HG03175 (cell line): ENCODE data around the gene THSD7A.
A peak's percentile ranks its signal among the peaks of the same experiment; 100 is the strongest.

Source experiments
- ATAC-seq: cut with Tn5 transposase; IDR thresholded peaks from one replicate; pipeline ENCODE4 v1.9.1; 2021; ENCODE audit warnings: mild to moderate bottlenecking, moderate library complexity; ENCODE audit not compliant: unreplicated experiment

THSD7A gene

DNA sequence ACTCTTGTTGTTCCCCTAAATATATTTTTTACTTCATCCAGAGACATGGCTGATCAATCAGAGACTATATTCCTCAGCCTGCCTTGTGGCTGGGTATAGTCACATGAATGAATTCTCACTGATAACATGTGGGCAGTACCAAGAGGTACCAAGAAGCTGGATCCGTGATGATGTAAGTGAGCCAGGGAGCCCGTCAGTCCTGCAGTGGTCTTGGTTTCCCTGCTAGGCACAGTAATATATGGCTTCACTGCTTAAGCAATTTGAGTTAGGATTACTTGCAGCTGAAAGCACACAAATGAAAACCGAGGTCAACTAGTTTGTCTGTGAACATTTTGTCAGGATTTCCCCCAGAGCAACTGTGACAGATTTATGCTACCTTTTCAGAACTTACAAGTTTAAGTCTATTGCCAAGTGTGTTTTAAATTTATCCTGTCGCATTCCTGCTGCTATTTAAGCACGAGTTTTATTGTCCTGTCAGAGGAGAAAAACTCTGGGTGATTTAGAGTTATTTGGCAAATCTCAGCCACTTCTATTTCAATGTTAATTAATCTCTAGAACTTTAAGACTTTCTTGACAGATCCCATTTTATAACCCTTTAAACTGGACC, 476.5 kb downstream of the THSD7A start:
- no peak for ATAC-seq

DNA sequence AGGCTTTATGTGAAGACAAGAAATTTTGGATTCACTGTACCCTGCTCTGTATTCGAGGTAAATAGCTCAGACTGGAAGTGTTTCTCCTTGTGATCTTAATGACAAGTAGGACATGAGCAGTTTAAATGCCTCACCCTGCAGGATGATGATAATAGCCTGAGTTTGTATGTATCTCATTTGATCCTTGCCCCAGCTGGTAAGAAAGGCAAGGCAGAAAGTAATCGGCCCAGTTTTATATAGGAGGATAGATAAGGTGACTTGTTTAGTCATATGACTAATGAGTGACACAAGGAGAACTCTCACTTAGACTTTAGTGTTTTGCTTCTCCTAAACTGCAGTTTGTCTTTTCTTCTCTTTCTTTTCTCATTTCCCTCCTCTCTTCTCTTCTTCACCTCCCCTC, 485.7 kb downstream of the THSD7A start:
- ATAC-seq: no peak

DNA sequence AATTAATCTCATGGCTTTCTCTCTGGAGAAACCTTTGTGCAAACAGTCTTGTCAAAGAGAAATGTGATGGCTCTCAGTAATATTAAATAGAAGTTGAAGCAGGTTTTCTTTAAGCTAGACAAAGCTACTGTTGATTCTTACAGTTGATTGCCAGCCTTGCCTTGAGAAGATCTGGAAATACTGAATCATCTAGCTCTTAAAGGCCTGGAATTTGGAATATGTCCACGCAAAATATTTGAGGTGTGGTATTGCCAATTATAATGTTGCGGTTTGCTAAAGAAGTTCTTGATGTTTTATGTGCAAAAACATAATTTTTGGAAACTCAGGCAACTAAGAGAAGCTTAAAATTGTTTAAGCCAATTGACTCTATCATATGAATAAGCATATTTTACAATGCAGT, 486.4 kb downstream of the THSD7A start:
- no peak for ATAC-seq

DNA sequence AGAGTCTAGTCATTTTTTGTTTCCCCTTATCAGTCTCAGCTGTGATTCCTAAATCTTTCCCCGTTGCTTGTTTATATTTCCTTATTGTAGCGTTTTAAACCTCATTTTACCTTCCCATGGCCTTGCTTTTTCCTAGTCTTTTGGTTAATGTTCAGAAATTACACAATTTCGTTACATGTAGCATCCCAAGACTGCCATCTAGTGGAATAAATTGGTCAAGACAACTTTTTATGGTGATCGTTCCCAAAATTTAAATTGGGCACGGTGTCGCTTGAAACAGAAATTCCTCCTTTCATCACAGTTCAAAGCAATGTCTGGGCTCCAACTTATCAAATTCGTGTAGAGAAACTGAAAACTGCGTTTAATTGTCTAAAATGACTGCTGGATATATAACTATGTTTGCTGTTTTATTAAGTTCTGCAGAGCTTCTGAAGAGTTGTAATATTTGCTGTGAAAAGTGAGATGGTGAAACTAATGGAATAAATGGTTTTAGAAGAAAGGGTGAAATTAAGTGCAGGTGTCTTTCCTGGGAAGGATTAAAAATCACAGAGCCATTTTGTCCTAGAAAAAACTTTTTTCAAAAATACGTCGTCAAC, 488.1 kb downstream of the THSD7A start:
- no peak for ATAC-seq

DNA sequence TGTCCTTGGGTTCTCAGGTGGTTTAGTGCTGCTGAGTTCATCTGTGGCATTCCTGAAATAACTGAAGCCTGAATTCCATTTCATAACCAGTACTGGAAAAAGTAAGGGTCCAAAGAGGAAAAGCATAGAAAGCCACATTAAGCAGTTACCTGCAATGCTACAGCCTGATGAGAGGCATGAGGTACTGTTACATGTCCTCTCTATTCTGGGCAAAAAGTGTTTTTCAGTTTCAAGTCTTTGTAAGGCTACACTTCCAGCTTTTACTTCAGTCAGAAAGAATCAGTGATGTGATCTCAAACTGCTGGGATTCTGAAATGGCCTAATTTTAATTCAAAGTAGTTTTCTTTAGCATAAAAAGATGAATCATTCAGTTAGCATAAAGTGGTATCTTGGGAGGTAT, 488.9 kb downstream of the THSD7A start:
- ATAC-seq: no peak

DNA sequence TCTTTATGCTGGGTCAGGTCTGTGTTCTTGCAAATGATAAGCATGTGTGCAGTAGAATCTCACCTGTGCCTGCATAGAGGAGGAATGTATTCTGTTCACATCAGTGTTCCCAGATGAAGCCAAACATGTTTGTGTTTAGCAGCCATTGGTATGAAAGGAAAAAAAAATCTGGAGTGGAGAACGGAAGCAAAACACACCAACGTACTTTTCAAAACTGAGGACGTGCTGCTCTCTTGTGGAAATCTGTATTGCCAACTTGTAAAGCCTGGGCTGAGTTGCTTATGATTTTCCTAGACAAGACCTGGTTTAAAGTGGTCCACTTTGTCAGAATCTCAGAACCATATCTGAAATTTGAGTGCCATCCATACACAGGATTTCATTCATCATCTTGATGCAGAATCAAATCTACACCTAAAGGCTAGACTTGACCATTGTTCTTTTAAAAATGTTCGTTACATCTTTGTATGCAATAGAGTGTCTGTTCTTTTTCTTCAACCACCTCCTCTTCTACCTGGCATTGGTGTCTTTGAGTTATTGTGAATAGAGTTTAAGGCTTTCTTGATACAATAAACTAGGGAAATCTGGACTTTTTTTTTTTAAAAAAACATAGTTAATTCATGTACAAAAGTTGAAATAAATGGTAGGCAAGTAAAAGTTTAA, 490.6 kb downstream of the THSD7A start:
- no peak for ATAC-seq

DNA sequence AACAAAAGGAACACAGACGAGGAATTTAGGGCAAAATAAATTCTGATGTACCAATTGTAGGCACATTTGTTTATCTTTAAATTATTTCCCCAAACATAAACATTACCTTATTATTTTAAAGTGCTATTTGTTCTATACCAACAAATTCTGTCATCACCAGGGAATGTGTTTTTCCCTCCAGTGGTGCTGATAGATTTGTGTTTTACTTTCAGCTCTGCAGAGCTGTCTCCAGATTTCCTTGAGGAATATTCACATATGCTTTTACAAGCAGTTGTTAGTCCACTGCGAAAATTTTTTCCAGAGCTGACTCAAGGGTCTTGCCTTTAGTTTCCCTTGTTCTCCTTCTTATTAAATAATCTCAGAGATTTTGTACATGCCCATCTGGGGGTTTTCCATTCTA, 495.6 kb downstream of the THSD7A start:
- ATAC-seq: no peak

DNA sequence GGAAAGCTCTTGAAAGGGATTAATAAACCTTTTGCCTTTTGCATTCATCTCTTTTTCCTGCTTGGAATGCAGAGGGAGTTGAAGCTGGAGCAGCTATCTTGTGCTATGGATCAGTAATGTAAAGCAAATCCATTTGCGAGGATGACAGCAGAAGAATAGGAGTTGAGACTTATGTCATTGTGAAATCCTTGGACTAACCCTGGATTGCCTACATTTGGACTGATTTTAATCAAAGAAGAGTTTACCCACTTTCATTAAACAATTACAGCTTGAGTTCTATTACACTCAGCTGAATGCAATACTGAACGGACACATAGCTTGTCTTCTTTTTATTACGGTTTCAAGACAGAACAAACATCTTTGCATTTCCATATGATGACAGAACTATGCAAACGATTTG, 496.1 kb downstream of the THSD7A start:
- ATAC-seq: no peak

DNA sequence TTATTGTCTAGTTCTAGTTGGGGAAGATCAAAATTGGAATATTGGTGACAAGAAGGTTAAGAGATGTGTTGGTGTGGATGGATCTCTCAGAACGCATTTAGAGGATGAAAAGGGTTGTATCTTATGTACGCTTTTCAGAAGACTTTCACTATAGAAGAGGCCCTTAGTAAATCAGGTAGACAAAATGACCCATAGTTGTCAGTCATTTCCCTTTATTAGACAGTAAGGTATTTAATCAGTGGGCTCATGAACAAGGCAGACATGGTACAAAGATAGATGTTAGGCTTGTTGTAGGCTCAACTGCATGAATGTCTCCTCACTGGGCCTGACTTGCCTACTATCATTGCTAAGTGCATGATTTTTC, 499.2 kb downstream of the THSD7A start:
- peak; percentile 30 for ATAC-seq

DNA sequence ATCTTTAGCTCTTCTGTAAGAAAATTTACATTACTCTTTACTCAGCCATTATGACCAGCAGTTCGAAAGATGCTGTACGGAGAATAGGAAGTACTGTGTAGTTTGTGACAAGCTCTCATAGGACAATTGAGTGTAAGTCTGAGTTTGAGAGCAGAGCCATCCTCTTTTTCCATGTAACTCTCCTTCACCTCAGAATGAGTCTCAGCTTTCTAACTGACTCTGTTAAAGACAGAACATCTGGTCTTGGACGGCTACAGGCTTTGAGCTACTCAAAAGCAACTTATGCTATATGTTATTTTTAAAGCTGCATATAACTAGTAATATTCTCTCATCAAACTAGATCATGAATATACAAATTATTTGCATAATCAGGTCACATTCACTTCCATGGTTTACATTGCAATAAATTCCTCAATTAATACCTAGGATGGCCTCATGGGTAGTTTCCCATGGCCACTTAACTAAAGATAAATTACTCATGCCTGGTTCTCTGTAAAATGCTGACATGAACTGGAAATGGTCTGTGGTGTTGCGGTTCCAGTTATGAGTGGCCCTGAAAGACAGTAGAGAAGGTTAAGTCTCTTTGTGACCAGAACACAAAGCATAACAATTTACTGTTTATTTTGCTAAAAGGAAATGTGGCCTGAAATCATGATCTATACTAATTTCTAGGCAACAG, 499.7 kb downstream of the THSD7A start:
- ATAC-seq: peak; percentile 62

DNA sequence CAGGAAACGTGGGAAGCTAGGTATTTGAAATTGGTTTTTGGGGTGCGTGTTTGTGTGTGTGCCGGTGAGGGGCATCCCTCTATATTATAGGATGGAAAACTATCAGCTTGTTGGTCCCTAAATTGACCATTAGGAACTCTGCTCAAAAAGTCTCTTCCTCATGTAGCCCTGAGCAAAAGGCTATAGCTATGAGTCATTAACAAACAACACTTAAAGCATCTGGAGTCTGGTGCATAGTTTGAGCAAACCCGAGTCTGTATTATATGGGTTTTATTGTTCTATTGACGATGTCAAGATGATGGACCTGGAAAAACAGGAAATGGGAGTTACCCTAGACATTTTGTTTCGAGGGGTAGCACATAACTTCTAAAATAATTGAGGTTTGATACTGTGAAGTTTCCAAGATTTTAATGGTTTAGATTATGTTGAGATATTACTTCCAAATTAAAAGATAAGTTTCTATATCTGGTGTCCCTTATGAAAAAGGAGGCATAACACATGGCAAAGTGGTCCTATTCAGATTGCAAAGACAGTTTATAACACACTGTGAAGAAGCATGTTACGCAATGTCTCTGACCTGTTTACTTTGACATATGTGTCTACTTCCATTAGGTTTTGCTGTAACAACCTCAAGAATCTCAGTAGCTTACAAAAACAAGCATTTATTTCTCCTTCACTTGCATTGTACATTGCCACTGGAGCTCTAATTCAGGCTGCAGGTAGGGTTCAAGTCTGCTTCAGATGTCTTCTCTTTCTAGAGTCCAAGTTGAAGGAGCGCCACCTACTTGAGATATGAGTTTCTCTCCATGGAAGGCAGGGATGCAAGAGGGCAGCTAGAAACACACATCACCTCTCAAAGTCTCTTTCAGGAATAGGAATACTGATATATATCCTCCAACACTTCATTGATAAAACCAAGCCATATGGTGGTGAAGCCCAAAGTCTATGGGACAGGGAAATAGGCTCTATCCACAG, 500.6 kb downstream of the THSD7A start:
- no peak for ATAC-seq

DNA sequence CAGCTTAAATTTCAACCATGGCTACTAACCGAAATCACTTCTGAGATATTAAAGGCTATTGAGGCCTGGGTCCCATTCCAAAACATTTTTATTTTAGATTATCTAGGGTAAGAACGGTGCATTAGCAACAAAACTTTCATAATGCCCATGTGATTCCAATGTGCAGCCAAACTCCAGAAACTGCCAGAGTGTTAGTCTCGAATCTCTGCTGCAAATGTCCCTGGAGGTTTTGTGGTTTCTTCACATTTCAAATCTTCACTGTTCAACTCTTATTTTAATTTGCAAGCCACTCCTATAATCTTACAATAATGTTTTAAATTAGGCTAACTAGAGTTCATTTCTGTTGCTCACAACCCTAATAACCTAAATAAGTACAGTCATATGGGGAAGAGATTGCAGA, 501.3 kb downstream of the THSD7A start:
- no peak for ATAC-seq

DNA sequence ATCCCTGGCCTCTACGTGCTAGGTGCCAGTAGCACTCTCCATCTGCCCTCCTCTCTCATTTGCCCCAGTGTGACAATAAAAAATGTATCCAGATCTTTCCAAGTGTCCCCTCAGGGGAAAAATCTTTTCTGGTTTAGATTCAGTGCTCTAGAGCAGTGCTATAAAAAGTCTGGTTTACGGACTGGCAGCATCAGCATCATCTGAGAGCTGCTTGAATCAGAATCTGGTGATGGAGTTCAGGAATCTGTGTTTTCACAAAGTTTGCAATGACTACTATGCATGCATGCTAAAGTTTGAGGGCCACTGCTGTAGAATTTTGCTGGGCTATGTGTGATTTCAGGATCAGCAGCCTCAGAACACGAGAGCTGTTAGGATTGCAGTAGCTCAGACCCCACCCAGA, 501.8 kb downstream of the THSD7A start:
- no peak for ATAC-seq

DNA sequence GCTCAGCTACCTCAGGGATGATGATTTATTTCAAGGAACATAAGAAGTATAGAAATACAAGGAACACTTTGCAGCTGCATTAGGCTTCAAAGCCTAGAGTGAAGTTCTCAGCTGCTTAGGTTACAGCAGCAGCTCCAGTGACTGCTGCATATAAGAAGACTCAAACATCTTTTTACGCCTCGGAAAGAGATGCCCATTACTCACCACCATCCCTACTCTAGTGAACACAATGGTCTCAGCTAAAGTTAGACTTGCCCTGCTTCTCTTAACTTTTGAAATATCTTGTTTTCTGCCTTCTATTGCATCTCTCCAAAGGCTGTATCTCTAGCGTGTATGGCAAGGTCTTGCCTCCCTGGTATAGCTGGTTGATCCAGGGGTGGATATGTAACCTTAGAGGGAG, 502.4 kb downstream of the THSD7A start:
- ATAC-seq: no peak

DNA sequence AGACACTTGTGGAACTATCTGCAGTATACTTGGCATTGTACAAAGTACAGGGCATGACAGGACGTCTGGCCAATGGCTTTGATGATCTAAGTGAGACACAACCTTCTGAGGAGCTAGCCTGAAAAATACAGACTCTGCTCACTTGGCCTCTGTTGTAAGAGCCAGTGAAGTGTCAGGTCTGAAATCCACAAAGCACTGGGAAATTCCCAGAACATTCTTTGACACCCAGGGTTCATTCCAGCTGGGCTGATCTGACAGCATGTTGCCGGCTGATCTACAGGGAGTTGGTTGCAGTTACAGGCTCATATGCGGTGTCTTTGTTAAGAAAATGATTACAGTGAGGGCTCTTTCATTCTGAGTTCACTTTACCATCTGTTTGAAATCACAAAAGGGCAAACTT, 503.7 kb downstream of the THSD7A start:
- no peak for ATAC-seq

DNA sequence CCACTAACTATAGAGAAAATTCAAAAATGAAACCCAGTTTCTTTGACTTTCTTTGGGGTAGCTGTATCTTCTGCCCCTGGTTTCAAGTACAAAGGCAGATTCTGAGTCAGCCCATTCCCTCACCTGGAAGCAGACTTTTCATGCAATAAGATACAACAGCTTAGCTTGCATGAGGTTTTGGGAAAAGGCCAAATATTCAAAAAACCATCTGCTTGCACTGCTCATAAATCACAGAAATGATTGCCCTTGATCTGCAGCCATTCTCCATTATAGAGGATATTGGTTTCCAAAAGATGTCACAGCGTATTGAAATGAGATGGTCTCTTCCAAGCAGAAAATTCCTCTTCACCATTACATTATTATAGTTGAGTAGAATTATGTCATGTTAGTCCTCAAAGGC, 504.4 kb downstream of the THSD7A start:
- ATAC-seq: no peak
